ENCODE data around the gene EIF1AD.
"Not testable (repeated sequence)": the region's sequence is repeated elsewhere in the genome, so short reads cannot be mapped to it uniquely, and the experiment has no call there.

Gene EIF1AD

GRCh38 chr11:66001942-66002647 is at the start of gene EIF1AD, which contains the start of gene BANF1:
TSS of gene EIF1AD (minus strand) at chr11:66002157. CDS start at chr11:66000389, 1,768 bp downstream.
TSS of gene BANF1 (plus strand) at chr11:66002503. CDS start at chr11:66003251, 748 bp downstream.
- DNase-seq, result peak; percentile 97 to 98

- DNase-seq, result no peak
These were observed 49.4 kb upstream of the EIF1AD start for GRCh38 chr11:66051371-66051765.

- DNase-seq, result no peak
These were observed 48.7 kb upstream of the EIF1AD start for GRCh38 chr11:66050581-66051231.

- DNase-seq, result no peak
These were observed 46.8 kb upstream of the EIF1AD start, which contains the start of gene GAL3ST3 for GRCh38 chr11:66048547-66049323. TSS of gene GAL3ST3 (minus strand) at chr11:66049161. CDS start at chr11:66045415, 3,746 bp downstream.

- no peak for DNase-seq
These were observed 45.8 kb upstream of the EIF1AD start for GRCh38 chr11:66047541-66048365.

- no peak for DNase-seq
These were observed 44.9 kb upstream of the EIF1AD start for GRCh38 chr11:66046901-66047300.

- peak; percentile 64 to 70 for DNase-seq
These were observed 43.3 kb upstream of the EIF1AD start for GRCh38 chr11:66045177-66045639.

GRCh38 chr11:66044757-66045156 is 42.8 kb upstream of the EIF1AD start:
- DNase-seq, result no peak

- DNase-seq, result no peak
These were observed 41.3 kb upstream of the EIF1AD start for GRCh38 chr11:66042996-66043906.

- no peak for DNase-seq
These were observed 40.5 kb upstream of the EIF1AD start for GRCh38 chr11:66042227-66042995.

- DNase-seq, result no peak
These were observed 37.8 kb upstream of the EIF1AD start for GRCh38 chr11:66039765-66040164.

GRCh38 chr11:66037327-66037726 is 35.4 kb upstream of the EIF1AD start:
- no peak for DNase-seq

- no peak for DNase-seq
These were observed 34.4 kb upstream of the EIF1AD start for GRCh38 chr11:66036334-66036710.

GRCh38 chr11:66035653-66036333 is 33.8 kb upstream of the EIF1AD start:
- no peak for DNase-seq

GRCh38 chr11:66032957-66033735 is 31.2 kb upstream of the EIF1AD start:
- no peak for DNase-seq

GRCh38 chr11:66026017-66026529 is 24.1 kb upstream of the EIF1AD start, which contains the start of gene CATSPER1:
TSS of gene CATSPER1 (minus strand) at chr11:66026479. CDS start at chr11:66026379, 100 bp downstream.
- DNase-seq, result no peak

GRCh38 chr11:66023186-66023440 is 21.2 kb upstream of the EIF1AD start:
- not testable (repeated sequence) for DNase-seq

- DNase-seq, result peak; percentile 15 to 43
These were observed 20.6 kb upstream of the EIF1AD start for GRCh38 chr11:66022401-66023185.
